ENCODE results near the gene SLC25A4. TPM values are rescaled to one million over a fixed set of nuclear protein-coding genes. Genes with fewer than 3 reads are reported as not detected.

Gene SLC25A4
- total RNA-seq, 2 donors from 2014 or later: 19.5 to 22.0 TPM

DNA sequence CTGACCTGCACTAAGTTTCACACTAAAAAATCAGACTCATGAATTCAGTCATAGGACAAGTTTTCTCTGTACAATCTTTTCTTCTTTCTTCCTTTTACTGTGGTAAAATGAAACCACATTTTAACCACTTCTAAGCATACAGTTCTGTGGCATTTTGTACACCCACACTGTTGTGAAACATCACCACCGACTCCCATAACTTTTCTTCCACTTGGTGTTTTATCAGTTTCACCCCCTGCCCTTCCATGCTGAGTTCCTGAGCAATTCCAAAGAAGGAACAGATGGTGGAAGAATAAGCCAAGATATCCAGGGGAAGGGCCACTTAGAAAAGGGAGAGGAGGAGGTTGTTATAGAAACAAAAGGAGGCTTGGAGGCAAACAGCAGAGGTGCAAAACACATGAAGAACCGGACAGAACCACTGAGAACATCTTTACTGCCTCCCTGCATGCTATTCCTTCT lies 22.6 kb downstream of the SLC25A4 start:
- no peak for DNase-seq
- peaks cover 46% of the 10 kb centered on the region for H3K36me3 ChIP-seq (ENCODE audit: control insufficient read depth, insufficient read depth, low read length)
- H3K27me3 ChIP-seq (ENCODE audit: control insufficient read depth, insufficient read depth, low read length, poor library complexity, severe bottlenecking): no peaks in the 10 kb centered on the region
- H3K27me3 Mint-ChIP-seq (ENCODE audit: insufficient read depth): no peaks in the 10 kb centered on the region
- H3K27ac Mint-ChIP-seq: no peak overlapping the region
- TF ChIP-seq, protein P1, sequence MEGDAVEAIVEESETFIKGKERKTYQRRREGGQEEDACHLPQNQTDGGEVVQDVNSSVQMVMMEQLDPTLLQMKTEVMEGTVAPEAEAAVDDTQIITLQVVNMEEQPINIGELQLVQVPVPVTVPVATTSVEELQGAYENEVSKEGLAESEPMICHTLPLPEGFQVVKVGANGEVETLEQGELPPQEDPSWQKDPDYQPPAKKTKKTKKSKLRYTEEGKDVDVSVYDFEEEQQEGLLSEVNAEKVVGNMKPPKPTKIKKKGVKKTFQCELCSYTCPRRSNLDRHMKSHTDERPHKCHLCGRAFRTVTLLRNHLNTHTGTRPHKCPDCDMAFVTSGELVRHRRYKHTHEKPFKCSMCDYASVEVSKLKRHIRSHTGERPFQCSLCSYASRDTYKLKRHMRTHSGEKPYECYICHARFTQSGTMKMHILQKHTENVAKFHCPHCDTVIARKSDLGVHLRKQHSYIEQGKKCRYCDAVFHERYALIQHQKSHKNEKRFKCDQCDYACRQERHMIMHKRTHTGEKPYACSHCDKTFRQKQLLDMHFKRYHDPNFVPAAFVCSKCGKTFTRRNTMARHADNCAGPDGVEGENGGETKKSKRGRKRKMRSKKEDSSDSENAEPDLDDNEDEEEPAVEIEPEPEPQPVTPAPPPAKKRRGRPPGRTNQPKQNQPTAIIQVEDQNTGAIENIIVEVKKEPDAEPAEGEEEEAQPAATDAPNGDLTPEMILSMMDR (conservative IDR thresholded peaks at IDR 0.05): no peak
- H3K4me3 Mint-ChIP-seq: no peak overlapping the region
- H3K9me3 Mint-ChIP-seq: no peaks in the 10 kb centered on the region
- 80 to 93% methylated on average over 1 to 2 of the region's 2 CpGs for WGBS, 2 experiments (ENCODE audit: insufficient coverage in 1 of 2, insufficient read length in 1 of 2)
- peaks cover 44% of the 10 kb centered on the region for H3K36me3 Mint-ChIP-seq (ENCODE audit: low read depth)
- no peaks in the 10 kb centered on the region for H3K4me1 ChIP-seq (ENCODE audit: control insufficient read depth, insufficient read depth, low read length)
- H3K4me1 Mint-ChIP-seq: no peaks in the 10 kb centered on the region
- H3K4me3 ChIP-seq (ENCODE audit: low read length): no peak overlapping the region
- H3K27ac ChIP-seq (ENCODE audit: low read depth, low read length): peak overlapping the region; percentile 22
- no peak overlapping the region for H3K9ac ChIP-seq (ENCODE audit: extremely low read depth, low read length, poor library complexity, severe bottlenecking)
- H3K9me3 ChIP-seq (ENCODE audit: control insufficient read depth, low read length): no peaks in the 10 kb centered on the region

- no peak overlapping the region for H3K27ac Mint-ChIP-seq
- H3K4me1 Mint-ChIP-seq: no peaks in the 10 kb centered on the region
- TF ChIP-seq, protein P1 (conservative IDR thresholded peaks at IDR 0.05): no peak
- H3K4me1 ChIP-seq (ENCODE audit: control insufficient read depth, insufficient read depth, low read length): no peaks in the 10 kb centered on the region
- H3K4me3 ChIP-seq (ENCODE audit: low read length): no peak overlapping the region
- peaks cover 33% of the 10 kb centered on the region for H3K36me3 ChIP-seq (ENCODE audit: control insufficient read depth, insufficient read depth, low read length)
- 85 to 91% methylated on average over 7 to 9 of the region's 9 CpGs for WGBS, 2 experiments (ENCODE audit: insufficient coverage in 1 of 2, insufficient read length in 1 of 2)
- no peak overlapping the region for H3K27ac ChIP-seq (ENCODE audit: low read depth, low read length)
- no peak for DNase-seq
- H3K27me3 Mint-ChIP-seq (ENCODE audit: insufficient read depth): no peaks in the 10 kb centered on the region
- no peak overlapping the region for H3K4me3 Mint-ChIP-seq
- H3K9me3 Mint-ChIP-seq: no peaks in the 10 kb centered on the region
- H3K36me3 Mint-ChIP-seq (ENCODE audit: low read depth): peaks cover 41% of the 10 kb centered on the region
- H3K9me3 ChIP-seq (ENCODE audit: control insufficient read depth, low read length): no peaks in the 10 kb centered on the region
- no peaks in the 10 kb centered on the region for H3K27me3 ChIP-seq (ENCODE audit: control insufficient read depth, insufficient read depth, low read length, poor library complexity, severe bottlenecking)
- H3K9ac ChIP-seq (ENCODE audit: extremely low read depth, low read length, poor library complexity, severe bottlenecking): no peak overlapping the region
Measured at GRCh38 chr4:185167234-185167633, 24.2 kb downstream of the SLC25A4 start.

GRCh38 chr4:185171373-185172071 lies 28.5 kb downstream of the SLC25A4 start:
- Mint-ChIP-seq H3K9me3 (no peaks in the 10 kb centered on the region), H3K36me3 (ENCODE audit: low read depth) (peaks cover 53% of the 10 kb centered on the region), H3K27ac (no peak overlapping the region), H3K4me3 (no peak overlapping the region), H3K27me3 (ENCODE audit: insufficient read depth) (no peaks in the 10 kb centered on the region), H3K4me1 (no peaks in the 10 kb centered on the region)
- no peak overlapping the region for H3K4me3 ChIP-seq (ENCODE audit: low read length)
- no peak for DNase-seq
- H3K27ac ChIP-seq (ENCODE audit: low read depth, low read length): no peak overlapping the region
- H3K27me3 ChIP-seq (ENCODE audit: control insufficient read depth, insufficient read depth, low read length, poor library complexity, severe bottlenecking): no peaks in the 10 kb centered on the region
- 94 to 100% methylated on average over 1 of the region's 2 CpGs for WGBS, 2 experiments (ENCODE audit: insufficient coverage in 1 of 2, insufficient read length in 1 of 2)
- H3K9me3 ChIP-seq (ENCODE audit: control insufficient read depth, low read length): no peaks in the 10 kb centered on the region
- TF ChIP-seq, protein P1 (conservative IDR thresholded peaks at IDR 0.05): no peak
- no peak overlapping the region for H3K9ac ChIP-seq (ENCODE audit: extremely low read depth, low read length, poor library complexity, severe bottlenecking)
- peaks cover 21% of the 10 kb centered on the region for H3K36me3 ChIP-seq (ENCODE audit: control insufficient read depth, insufficient read depth, low read length)
- no peaks in the 10 kb centered on the region for H3K4me1 ChIP-seq (ENCODE audit: control insufficient read depth, insufficient read depth, low read length)
